ENCODE results near the gene CD28.
"Not testable (repeated sequence)": the region's sequence is repeated elsewhere in the genome, so short reads cannot be mapped to it uniquely, and the experiment has no call there.

CD28 gene

GRCh38 chr2:203748331-203749126 lies 42.1 kb downstream of the CD28 start:
- DNase-seq (ENCODE audit: low read depth in 2 of 2), result no peak

- DNase-seq (ENCODE audit: low read depth in 2 of 2), result no peak
Observed at GRCh38 chr2:203750346-203751068, 44.1 kb downstream of the CD28 start.

- no peak for DNase-seq (ENCODE audit: low read depth in 2 of 2)
Observed at GRCh38 chr2:203751685-203752271, 45.3 kb downstream of the CD28 start.

- DNase-seq (ENCODE audit: low read depth in 2 of 2), result no peak
Observed at GRCh38 chr2:203756161-203756560, 49.7 kb downstream of the CD28 start.

GRCh38 chr2:203758841-203759689 lies 52.6 kb downstream of the CD28 start:
- DNase-seq (ENCODE audit: low read depth in 2 of 2), result no peak

GRCh38 chr2:203759690-203760365 lies 53.4 kb downstream of the CD28 start:
- no peak for DNase-seq (ENCODE audit: low read depth in 2 of 2)

GRCh38 chr2:203761121-203761520 lies 54.7 kb downstream of the CD28 start:
- no peak for DNase-seq (ENCODE audit: low read depth in 2 of 2)

- DNase-seq (ENCODE audit: low read depth in 2 of 2), result no peak
Observed at GRCh38 chr2:203763241-203763937, 57.0 kb downstream of the CD28 start.

- DNase-seq (ENCODE audit: low read depth in 2 of 2), result no peak
Observed at GRCh38 chr2:203763938-203764664, 57.7 kb downstream of the CD28 start.

GRCh38 chr2:203772456-203773165 lies 66.2 kb downstream of the CD28 start:
- DNase-seq (ENCODE audit: low read depth in 2 of 2), result no peak

GRCh38 chr2:203774760-203775159 lies 68.3 kb downstream of the CD28 start:
- no peak for DNase-seq (ENCODE audit: low read depth in 2 of 2)

- DNase-seq (ENCODE audit: low read depth in 2 of 2), result no peak
Observed at GRCh38 chr2:203775684-203776083, 69.2 kb downstream of the CD28 start.

- DNase-seq (ENCODE audit: low read depth in 2 of 2), result no peak
Observed at GRCh38 chr2:203777030-203777429, 70.6 kb downstream of the CD28 start.

GRCh38 chr2:203779477-203780073 lies 73.1 kb downstream of the CD28 start:
- DNase-seq (ENCODE audit: low read depth in 2 of 2), result not testable (repeated sequence)

- DNase-seq (ENCODE audit: low read depth in 2 of 2), result no peak
Observed at GRCh38 chr2:203780231-203780630, 73.8 kb downstream of the CD28 start.

- DNase-seq (ENCODE audit: low read depth in 2 of 2), result no peak
Observed at GRCh38 chr2:203781151-203781550, 74.7 kb downstream of the CD28 start.

- peak; percentile 23 to 43 for DNase-seq (ENCODE audit: low read depth in 2 of 2)
Observed at GRCh38 chr2:203782262-203782976, 76.0 kb downstream of the CD28 start.

GRCh38 chr2:203783496-203784203 lies 77.2 kb downstream of the CD28 start:
- no peak for DNase-seq (ENCODE audit: low read depth in 2 of 2)

Measured in stimulated activated CD8-positive, alpha-beta memory T cell treated with anti-CD3 and anti-CD28 coated beads, Interleukin-2, amount 100 ng/mL, for 1 hour (primary cell).